HG02798 (cell line): ENCODE data around the gene SMAD7.

Experiments used
- ATAC-seq: cut with Tn5 transposase; IDR thresholded peaks from one replicate; pipeline ENCODE4 v1.9.1; 2021; ENCODE audit warnings: mild to moderate bottlenecking; ENCODE audit not compliant: unreplicated experiment, poor library complexity

SMAD7 gene

DNA sequence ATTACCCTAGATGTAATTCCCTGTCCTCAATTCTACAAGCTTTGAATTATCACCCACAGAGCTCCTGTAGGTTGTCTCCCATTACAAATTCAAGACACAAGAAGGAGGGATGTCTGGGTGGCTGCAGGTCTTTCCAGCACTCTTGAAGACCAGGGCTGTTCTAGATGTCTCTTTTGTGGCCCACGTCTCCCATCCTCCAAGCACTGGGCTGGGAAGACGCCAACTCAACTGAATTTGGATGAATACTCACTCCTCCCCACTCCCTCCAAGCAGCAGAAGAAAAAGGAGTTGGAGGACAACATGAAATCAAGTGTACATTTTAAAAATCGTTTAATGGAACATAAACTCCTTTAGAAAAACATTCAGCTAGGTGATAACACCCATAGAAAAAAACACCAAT, 31.2 kb downstream of the SMAD7 start:
- no peak for ATAC-seq

DNA sequence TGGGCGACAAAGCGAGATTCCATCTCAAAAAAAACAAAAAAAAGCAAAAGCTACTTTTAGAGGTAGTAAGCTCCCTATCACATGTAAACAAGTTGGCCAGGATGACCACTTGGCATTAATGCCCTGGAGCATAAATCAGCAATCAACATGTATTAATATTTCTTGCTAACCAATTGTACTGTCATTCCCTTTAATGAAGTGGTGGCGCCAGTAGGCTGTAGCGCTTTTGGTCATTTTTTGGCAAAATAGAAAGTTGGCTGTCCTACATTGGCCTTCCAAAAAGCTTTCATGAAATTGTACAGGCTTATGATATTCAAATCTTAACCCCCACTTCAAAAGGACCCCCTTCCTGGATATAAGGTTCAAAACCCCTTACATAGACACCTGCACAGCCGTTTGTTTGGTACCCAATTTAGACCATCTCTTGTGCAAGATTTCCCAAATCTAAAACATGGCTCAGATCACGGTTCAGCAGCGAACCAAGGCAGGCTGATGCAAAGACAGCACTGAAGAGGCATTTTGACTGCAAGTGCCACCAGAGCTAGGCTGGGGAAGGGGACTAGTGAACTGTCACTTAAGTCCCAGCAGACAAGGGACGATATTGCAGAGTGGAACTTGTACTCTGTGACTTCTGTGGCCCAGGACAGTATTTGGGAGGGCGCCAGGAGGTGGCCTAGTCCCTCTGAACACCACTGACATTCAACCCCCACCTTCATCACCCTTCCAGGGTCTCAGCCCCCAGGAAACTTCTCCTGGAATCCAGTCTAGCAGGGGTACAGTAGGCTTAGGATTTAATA, 31.9 kb downstream of the SMAD7 start:
- ATAC-seq: no peak

DNA sequence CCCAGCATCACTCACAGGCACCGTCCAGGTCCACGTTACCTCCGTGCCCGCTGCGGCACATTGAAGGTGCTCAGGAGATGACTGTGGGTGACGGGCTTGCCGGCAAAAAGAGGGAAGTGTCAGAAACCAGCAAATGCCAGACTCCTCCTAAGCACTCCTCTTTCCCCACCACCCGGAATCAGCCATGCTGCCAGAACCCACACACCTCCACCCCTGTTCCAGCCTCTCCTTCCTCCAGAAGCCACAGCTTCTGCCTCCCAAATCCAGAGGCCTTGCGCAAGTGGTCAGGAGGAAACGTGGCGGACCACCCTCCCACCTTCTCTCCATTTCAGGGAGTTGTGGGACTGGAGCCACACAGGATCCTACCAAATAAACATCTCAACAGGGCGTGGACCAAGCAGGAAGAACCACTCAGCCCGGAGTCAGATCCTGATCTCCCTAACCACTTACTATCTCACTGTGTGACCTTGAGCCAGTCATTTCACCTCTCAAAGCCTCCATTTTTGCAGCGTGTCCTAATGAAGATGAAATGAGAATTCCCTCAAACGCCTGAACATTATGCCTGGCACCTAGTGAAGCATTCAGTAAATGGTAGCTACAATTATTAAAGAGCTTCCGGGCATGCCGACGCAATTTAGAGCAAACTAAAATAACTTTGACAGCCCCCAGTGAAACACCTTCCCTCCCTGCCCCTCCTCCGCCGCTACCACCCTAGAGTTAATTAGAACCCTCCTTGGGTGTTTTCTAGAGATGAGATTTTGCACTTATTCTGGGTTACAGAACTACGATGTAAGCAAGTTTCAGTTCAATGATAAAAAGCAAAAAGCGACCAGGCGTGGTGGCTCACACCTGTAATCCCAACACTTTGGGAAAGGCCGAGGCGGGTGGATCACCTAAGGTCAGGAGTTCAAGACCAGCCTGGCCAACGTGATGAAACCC, 32.9 kb downstream of the SMAD7 start:
- no peak for ATAC-seq

DNA sequence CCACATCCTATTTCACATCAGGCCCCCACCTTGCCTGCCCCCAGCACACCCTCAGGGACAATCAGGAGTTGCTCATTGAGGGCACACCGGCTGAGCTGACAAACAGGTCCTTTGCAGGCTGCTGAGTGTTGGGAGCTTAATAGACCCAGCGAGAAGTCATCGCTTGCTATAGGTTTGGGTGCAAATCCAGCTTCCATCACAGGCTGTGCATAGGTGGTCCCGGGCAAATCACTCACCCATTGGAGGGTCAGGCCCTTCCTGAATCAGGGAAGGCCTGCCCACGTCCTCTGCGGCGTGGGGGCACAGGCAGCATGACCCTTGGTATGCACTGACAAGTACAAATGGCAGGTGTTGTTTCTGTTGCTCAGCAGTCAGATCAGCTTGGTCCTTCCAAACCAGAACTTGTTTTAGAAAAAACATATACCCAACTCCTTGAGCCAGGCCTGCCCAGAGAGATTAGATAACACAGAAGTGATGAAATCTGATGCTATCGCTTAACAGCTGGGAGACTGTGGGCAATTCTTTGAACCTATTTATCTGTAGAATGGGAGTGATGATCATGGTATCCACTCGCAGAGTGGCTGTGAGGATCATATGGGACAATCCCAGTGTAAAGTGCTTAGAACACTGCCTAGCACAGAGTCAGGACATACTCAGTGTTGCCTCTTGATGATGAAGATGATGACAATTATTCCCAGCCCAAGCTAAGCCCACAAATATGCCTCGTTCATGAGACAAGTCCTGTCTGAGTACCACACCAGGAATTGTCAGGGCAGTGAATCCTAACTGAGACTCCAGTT, 34.9 kb downstream of the SMAD7 start:
- ATAC-seq: no peak

DNA sequence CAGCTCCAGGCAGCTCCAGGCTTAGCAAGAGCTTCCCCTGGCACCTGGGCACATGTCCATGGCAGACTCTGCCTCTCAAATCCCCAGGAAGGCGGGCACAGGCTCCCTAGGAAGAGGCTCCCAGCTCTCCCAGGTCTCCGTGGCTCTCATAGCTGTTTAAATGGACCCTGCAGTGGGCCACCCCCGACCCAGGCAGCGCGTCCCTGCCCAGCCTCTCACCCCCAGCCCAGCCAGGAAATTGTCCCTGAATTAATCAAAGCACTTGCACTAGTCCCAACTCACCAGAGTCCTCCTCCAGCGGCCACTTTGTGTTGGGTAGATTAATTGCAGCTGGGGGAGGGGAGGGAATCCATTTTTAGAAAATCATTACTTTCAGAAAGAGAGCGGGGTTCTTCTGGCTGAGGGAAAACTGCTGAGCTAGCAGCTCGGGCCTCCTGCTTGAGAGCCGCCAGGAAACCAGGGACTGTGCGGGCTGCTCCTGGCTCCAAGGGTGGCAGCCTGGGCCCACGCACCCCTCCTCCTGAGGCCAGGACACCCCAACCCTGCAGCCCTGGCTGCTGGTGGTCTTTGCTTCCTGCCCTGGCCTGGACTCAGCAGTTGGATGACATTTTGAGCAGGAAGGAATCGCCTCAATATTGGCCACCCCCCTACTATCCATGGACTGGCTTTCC, 36.0 kb downstream of the SMAD7 start:
- no peak for ATAC-seq

DNA sequence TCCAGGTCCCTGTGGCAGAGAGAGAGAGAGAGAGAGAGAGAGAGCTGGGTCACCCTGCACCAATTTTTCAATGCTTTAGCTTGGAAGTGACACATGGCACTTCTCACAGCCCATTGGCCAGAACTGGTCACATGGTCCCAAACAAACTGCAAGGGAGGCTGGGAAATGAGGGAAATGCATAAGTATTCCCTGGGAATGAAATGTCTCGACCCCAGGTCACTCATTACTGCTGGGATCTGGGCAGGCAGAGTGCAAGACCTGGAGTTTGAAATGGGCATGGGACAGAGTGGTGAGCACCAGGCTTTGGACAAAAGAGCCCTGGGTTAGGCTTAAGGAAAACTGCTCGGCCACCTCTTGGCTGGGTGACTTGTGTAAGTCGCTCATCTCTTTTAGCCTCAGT, 37.0 kb downstream of the SMAD7 start:
- ATAC-seq: no peak

DNA sequence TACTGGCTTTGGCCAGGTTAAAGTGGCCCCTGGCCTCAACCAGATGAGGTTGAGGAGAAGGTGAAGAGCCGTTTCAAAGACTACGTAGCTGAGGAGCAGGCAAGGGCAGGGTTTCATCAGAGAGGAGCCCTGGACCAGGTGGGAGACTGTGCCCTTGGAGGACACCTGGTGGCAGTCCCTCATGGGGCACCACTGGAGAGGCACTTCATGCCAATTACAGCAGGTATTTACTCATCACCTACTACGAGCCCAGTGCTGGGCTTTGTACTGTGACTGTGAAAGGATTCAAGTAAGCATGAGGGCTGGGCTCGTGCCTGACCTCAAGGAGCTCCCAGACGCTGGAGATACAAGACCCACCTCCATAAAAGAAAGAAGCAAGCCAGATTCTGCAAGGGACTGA, 37.6 kb downstream of the SMAD7 start:
- ATAC-seq: peak; percentile 44

DNA sequence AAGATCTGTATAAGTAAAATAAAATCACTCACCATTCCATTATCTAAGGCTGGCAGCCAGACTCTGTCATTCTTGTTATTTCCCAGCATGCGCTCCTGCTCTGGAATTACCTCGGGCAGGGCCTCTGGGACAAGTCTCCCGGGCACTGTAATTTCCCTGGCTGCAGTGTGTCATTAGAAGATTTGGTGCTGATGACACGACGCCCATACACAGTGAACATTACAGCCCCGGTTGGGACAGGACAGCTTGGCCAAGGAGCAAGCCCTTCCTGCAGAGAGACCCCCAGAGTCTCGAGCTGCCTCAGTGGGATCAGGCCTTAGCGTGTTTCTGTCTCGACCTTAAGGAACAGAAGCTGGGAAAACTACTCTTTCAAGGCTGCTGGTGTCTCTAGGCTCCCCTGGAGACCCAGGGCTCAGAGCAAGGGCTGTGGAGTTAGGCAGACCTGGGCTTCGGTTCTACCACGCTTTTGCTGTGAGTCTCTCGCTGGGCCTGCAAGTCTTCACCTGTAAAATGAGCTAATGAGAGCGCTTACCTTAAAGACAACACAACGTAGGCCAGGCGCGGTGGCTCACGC, 39.7 kb downstream of the SMAD7 start:
- no peak for ATAC-seq

DNA sequence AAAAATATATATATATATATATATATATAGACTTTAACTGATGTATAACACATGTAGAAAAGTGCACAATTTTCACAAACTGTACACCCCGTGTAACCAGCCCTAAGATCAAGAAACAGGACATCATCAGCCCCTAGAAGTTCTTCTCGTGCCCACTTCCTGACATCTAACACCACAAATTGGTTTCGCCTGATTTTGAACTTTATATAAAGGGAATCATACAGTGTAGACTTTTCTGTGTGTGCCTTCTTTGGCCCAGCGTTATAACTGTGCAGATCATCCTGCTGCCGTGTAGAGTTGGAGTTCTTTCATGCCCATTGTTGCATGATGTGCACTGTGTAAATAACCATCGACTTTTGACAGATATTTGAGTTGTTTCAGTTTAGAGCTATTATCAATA, 41.0 kb downstream of the SMAD7 start:
- ATAC-seq: no peak

DNA sequence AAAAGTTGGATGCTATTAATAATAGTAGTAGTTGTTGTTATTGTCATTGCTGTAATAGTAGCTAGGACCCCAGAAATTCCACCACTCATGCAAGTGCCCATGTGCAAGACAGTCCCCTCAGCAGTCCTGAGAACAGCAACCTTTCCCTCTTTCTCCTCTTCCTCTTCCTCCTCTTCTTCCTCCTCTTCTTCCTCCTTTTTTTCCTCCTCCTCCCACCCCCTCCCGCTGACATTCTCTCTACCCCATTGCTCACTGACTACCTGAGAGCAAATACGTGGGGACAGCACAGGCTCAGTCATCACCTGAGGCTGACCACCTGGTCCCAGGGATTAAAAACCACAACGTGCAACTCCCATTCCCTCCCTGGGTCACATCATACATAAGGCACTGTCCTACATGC, 41.8 kb downstream of the SMAD7 start:
- ATAC-seq: no peak

DNA sequence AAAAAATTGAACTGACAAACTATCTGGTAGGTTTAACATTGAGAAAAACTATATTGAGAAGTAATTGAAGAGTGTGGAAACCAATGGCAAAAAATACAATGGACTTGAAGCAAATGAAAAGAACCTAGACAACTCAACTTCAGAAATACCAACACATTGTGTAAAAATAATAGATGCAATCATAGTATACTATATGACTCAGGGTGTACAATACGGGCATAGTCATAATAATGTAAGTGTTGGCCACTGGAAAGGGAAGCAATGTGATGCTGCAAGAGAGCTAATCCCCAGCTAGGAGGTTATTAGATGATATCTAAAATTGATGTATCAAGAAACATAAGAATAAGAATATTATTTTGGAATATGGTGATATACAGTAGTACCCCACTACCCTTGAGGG, 45.3 kb downstream of the SMAD7 start:
- ATAC-seq: no peak

DNA sequence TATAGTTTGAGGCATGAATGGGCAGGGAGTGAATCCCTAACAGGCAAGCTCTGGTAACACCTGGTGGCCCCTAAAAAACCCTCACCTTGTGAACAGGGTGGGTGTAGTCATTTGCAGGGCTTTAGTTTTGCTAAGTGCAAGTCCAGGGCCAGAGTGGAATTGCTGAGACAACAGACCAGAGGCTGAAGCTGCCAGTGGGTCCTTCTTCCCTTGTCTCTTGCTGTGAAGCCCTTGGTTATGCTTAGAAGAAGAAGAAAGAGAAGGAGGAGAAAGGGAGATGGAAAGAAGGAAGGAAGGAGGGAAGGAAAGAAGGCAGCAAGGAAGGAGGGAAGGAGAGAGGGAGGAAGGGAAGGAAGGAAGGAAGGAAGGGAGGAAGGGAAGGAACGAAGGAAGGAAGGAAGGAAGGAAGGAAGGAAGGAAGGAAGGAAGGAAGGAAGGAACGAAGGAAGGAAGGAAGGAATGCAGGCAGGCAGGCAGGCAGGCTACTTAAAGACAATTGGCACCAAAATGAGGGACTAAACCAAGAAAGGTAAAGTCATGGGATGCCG, 45.8 kb downstream of the SMAD7 start:
- no peak for ATAC-seq

DNA sequence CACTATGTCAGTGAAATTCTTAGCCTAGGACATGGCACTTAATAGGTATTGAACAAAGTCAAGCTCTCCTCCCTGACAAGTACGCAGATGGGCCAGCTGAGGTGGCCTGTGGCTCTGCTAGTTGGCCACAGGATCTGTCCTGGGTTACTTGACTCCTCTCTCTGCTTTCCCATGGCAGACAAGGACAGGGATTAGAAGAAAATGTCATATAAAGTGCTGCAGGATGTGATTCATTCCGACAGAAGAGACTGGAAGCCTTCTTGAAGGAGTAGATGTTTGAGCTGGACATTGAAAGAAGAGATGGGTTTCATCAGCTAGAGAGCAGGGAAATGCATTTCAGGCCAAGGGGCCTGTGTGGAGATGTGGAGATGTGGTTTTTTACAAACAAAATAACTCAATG, 46.7 kb downstream of the SMAD7 start:
- no peak for ATAC-seq

DNA sequence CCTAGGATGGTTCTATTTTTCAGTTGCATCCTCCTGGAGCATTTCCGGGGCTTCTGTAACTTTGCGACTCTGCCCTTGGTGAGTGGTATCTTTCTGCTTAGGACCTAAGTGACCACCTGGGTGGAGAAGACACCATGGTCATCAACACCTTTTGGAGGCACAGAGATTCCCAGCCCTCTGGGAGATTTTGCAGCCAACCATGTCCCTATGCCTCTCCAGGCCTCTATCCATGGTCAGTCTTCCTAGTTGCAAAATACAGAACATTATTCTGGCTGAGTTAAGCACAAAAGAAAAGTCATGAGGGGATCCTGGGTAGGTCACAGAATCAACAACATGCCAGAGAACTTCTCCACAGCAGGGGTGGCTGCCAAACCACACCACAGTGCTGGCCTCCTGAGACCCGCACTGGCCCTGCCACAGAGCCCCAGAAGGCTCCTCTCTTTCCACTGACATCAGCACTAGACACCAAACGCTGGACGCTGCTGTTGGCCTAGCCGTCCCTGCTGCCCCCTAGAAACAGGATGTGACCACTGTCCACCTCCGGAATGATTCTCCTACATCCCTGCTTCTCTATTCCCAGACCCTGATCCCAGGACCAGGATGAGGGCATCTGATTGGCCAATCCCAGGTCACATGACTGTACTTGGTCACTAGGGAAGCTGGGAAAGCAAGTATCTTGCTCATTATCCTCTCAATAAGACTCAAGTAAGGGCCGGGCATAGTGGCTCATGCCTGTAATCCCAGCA, 47.7 kb downstream of the SMAD7 start:
- ATAC-seq: no peak

DNA sequence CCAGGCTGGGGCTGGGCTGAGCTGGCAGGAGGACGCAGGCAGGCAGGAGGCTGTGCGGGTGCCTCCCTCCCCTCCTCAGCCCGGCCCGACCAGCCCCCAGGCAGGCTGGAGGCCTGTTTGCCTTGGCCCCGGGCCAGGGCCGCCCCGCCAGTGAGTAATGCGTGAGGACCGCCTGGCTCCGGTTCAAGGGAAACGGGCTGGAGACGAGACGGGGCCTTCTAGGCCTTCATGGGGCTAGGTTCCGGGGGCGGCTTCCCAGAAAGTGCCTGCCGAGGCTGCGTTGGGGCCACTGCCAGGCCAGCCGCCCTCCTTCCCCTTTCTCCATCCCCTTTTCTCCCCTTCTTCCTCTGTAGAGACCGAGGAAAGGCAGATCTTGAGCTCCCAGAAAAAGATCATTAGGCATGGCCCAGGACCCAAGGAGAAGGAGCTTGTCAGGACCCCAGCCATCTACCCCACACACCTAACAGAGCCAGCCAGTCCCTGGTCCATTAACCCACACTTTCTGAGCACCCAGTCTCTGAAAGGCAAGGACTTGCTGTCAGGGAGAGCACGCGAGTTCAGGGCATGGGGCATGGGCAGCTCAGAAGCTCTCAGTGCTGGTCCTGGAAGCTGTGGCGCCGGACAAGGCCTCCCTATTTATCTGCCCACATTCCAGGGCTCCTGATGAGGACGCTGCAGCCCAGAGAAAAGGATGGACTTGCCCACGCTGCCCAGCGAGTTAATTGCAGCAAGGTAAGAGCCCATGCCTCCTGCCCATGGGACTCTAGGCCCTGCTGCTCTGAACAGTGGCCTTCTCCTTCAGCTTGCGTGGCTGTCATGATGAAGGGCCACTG, 48.5 kb downstream of the SMAD7 start:
- ATAC-seq: no peak

DNA sequence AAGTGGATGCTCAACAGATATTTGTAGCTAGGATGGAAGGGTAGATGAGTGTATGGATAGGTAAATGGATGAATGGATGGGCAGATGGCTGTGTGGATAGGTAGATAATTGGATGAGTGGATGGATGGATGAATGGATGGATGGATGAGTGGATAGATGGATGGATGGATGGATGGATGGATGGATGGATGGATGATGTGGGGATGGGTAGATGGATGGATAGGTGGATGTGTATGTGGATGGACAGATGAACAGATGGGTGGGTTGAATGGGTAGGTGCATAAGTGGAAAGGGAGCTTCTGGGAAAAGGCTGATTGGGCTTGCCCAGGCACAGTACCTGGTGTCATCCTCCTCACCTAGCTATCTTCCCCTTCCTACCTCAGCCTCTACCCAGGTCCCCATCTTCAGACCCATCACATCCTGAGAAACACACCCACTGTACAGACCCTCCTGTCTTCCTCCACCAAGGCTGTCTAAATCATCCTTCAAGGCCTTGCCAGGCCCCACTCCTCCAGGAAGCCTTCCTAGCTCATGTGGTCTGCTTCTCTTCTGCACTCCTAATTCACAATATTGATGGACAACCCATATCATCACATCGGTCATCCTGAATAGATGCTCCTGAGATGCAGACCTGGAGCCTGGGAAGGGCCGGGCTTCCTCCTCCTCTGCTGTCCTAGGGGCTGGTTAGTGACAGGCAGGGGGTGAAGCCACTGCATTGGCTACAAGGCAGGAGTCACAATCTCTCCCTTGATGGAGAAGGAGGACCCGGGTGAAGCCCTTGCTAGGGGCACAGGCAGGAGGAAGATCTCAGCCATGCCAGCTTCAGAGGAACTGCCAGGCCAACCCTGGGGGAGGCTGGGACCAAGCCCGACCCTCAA, 49.4 kb downstream of the SMAD7 start:
- ATAC-seq: no peak

DNA sequence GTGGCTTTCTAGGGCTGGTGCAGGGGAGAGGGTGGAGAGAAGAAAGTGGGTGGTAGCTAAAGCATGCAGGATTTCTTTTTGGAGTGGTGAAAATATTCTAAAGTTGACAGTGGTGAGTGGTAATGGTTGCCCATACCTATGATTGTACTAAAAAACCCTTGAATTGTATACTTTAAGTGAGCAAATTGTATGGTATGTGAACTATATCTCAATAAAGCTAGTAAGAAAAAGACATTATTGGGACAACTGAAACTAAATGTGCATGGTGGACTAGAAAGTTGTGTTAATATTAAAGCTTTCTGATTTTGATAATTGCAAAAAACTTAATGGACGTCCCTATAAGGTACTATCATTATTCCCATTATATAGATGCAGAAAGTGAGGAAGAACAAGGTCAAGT, 50.3 kb downstream of the SMAD7 start:
- ATAC-seq: no peak
